ENCODE data around the gene GBX2. TPM values are rescaled to one million over a fixed set of nuclear protein-coding genes. Genes with fewer than 3 reads are reported as not detected.

Gene GBX2
- total RNA-seq, 1 experiment from 2014 or later: 25.6 TPM

GRCh38 chr2:236166796-236167296 is 1.3 kb downstream of the GBX2 start:
- ATAC-seq: no peak
- ChIA-PET CTCF (interaction anchor here (0.7 to 2.6 kb wide), 5 partner anchors 11 to 387 kb away, joined by 3 to 12 read pairs (median 7); no protein-coding TSS in a partner anchor), POLR2A (interaction anchor here (0.5 kb wide), 1 partner anchor 80 kb away, joined by 3 read pairs; no protein-coding TSS in a partner anchor)
- Mint-ChIP-seq H3K4me3 (peak overlapping the region; percentile 75), H3K36me3 (peaks cover 7% of the 10 kb centered on the region), H3K9me3 (no peaks in the 10 kb centered on the region), H3K27ac (no peak overlapping the region), H3K27me3 (ENCODE audit: low read depth) (peaks cover 86% of the 10 kb centered on the region), H3K4me1 (peaks cover 60% of the 10 kb centered on the region)
- TF ChIP-seq HMGXB4 (CRISPR knock-in tag; IDR thresholded peaks at IDR 0.05): peak; percentile 9; the same call in 1 of the 2 replicates
- TF ChIP-seq JUN (CRISPR knock-in tag; IDR thresholded peaks at IDR 0.05): no peak
- TF ChIP-seq USF1 (CRISPR knock-in tag; IDR thresholded peaks at IDR 0.05): no peak
- TF ChIP-seq SMAD4 (CRISPR knock-in tag; IDR thresholded peaks at IDR 0.05): no peak
- no peak for TF ChIP-seq SP1 (CRISPR knock-in tag; conservative IDR thresholded peaks at IDR 0.05)
- TF ChIP-seq MAX (CRISPR knock-in tag; IDR thresholded peaks at IDR 0.05): no peak
- TF ChIP-seq NFE2L1 (CRISPR knock-in tag; IDR thresholded peaks at IDR 0.05): no peak
- no peak for TF ChIP-seq CREM (CRISPR knock-in tag; IDR thresholded peaks at IDR 0.05)
- no peak for TF ChIP-seq ZNF281 (CRISPR knock-in tag; IDR thresholded peaks at IDR 0.05)
- no peak for TF ChIP-seq ZBTB21 (CRISPR knock-in tag; IDR thresholded peaks at IDR 0.05; ENCODE audit: borderline replicate concordance)
- 0 out of 2 replicates have a peak, but pooled peaks have one; percentile 30 for TF ChIP-seq FOXP4 (CRISPR knock-in tag; IDR thresholded peaks at IDR 0.05)
- TF ChIP-seq ZNF423 (CRISPR knock-in tag; IDR thresholded peaks at IDR 0.05): no peak
- TF ChIP-seq IRF1 (CRISPR knock-in tag; IDR thresholded peaks at IDR 0.05): no peak
- TF ChIP-seq ZNF219 (CRISPR knock-in tag; IDR thresholded peaks at IDR 0.05; ENCODE audit: borderline replicate concordance): no peak
- DNase-seq (ENCODE audit: low spot score): peak; percentile 45

GRCh38 chr2:236165842-236166795 is 2.1 kb downstream of the GBX2 start:
- Mint-ChIP-seq H3K4me3 (peak overlapping the region; percentile 75), H3K36me3 (peaks cover 7% of the 10 kb centered on the region), H3K27me3 (ENCODE audit: low read depth) (peaks cover 86% of the 10 kb centered on the region), H3K4me1 (peaks cover 62% of the 10 kb centered on the region), H3K9me3 (no peaks in the 10 kb centered on the region), H3K27ac (0 out of 2 replicates have a peak overlapping the region, but pooled peaks have one; percentile 33)
- ATAC-seq (no peak), DNase-seq (ENCODE audit: low spot score) (peak; percentile 57)
- CTCF ChIA-PET: interaction anchor here (0.7 to 2.6 kb wide), 5 partner anchors 12 to 387 kb away, joined by 3 to 12 read pairs (median 7); no protein-coding TSS in a partner anchor
- POLR2A ChIA-PET: no interaction called here
- TF ChIP-seq USF2 (CRISPR knock-in tag; IDR thresholded peaks at IDR 0.05) (0 out of 2 replicates have a peak, but pooled peaks have one; percentile 4), PRDM15 (CRISPR knock-in tag; IDR thresholded peaks at IDR 0.05) (0 out of 2 replicates have a peak, but pooled peaks have one; percentile 25), ETV6 (CRISPR knock-in tag; IDR thresholded peaks at IDR 0.05) (no peak)

Data from WTC11 (cell line).